HG02981 (cell line): ENCODE data around the gene MARCO.
"Not testable (repeated sequence)": the region's sequence is repeated elsewhere in the genome, so short reads cannot be mapped to it uniquely, and the experiment has no call there.

Experiments used
- ATAC-seq: cut with Tn5 transposase; IDR thresholded peaks from one replicate; pipeline ENCODE4 v1.9.1; 2021; ENCODE audit warnings: mild to moderate bottlenecking, moderate library complexity; ENCODE audit not compliant: unreplicated experiment

The MARCO gene

DNA sequence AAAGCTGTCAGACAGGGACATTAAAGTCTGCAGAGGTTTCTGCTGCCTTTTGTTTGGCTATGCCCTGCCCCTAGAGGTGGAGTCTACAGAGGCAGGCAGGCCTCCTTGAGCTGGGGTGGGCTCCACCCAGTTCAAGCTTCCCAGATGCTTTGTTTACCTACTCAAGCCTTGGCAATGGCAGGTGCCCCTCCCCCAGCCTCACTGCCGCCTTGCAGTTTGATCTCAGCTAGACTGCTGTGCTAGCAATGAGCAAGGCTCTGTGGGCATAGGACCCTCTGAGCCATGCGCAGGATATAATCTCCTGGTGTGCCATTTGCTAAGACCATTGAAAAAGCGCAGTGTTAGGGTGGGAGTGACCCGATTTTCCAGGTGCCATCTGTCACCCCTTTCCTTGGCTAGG lies 61.9 kb downstream of the MARCO start:
- not testable (repeated sequence) for ATAC-seq

DNA sequence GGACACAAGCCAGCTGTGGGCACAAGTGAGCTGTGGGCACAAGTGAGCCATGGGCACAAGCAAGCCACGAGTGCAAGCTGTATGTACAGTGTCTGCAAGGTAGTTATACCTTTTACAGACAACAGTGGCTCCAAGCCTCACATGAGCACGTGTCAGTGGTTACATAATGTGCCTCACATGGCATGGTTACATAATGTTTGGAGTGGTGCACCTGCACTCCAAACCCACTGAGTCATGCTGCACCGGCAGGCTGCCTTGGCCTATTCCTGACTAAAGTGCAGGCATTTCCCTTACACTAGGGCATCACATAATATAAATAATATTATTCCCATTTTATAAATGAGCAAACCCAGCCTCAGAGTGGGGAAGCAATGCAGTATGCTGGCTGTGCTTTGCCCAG lies 62.6 kb downstream of the MARCO start:
- ATAC-seq, result no peak

DNA sequence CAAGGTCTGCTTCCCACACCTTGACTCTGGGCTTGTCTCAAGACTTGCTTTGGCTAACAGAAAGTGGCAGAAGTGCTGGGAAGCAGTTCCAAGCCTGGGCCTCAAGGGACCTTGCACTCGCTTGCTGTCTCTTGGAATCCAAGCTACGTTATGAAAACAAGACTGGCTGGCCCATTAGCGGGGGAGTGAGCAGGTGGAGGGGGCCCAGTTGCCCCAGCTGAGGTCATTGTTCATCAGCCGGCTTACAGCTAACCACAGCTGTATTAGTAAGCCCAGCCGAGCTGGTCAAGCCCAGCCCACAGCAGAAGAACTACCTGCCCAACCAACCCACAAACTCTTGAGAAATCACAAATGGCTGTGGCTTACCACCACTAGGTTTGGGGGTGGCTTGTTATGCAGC lies 63.1 kb downstream of the MARCO start:
- ATAC-seq, result no peak

DNA sequence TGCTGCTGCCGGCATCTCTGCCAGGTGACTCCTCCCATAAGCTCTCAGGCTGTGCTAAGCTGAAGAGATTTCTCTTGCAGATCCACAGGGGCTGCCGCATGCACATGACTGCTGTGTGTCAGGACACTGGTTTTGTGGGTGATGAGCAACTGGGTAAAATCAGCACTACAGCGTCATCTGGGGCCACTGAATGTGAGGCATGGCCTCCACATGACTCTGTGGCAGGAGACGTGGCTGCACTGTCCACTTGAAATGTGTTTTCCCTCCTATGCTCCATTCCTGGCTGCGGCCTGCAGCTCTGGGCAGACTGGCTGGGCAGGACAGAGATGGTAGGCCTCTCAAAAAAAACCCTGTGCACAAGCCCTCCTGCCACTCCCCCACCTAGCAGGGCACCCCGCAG lies 63.6 kb downstream of the MARCO start:
- no peak for ATAC-seq

DNA sequence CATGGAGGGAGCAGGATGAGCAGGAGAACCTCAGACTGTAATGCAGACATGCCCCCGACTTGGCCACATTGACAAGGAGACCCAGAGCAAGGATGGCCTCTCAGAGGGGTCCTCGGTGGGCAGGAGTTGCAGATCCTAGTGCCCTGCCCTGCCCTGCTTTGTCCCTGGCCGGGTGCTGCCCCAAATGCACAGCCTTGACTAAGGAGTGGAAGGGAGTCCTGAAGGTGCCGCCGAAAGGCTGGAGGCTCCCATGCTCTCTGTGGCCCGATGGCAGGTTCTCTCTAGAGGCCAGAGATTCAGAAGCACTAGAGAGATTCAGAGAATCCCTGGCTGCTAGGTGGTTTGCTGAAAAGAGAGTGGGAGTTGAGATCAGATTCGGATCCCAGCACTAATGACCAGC lies 64.4 kb downstream of the MARCO start:
- no peak for ATAC-seq

DNA sequence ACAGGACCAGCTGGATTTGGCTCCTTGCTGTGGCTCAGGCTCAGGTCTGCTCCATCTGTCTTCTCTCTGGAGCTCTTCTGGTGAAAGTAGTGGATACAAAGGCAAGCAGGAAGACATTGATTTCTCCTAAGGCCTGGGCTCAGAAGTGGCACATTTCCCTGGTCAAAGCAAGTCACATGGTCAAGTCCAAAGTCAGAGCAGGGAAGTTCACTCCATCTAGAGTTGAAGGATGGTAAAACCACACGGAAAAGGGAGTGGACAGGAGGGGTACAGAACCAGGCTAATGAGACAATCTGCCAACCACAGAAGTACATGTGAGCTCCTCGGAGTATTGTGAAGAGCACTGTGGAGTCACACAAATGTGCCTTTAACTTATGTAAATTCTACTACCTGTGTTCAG lies 66.1 kb downstream of the MARCO start:
- ATAC-seq, result no peak

DNA sequence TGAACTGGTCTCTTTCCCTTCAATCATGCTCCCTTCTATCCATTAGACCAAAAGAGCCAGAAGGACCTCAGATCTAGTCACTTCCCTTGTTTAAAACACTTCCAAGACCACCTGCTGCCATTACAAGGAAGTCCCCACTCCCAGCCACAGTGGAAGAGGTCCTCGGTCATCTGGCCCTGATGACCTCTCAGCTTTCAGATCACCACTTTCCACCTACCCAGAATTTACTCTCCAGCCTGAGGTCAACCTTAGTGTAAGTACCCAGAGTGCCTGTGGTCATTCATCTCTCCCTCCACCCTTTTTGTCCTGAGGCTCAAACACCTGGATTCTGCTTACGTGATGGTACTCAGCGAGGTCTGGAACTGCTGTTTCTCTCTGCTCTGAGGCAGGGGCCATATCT lies 67.1 kb downstream of the MARCO start:
- no peak for ATAC-seq

DNA sequence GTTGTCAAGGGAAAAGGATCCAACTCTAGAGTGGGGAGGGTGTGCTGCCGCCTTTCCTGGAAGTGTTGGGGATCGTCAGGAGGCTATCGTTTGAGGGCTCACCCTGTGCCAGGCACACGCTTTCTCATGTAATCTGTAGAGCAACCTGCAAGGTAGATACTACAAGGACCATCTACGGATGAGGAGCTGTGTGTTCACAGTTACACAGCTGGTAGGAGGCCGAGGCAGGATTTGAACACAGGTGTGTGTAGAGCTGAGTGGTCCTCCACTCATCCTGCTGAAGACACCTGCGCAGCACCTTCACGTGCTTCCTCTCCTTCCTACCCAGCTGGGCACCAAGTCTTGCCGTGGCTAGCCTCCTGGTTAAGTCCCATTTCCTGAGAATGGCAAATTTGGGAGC lies 68.3 kb downstream of the MARCO start:
- ATAC-seq, result no peak

DNA sequence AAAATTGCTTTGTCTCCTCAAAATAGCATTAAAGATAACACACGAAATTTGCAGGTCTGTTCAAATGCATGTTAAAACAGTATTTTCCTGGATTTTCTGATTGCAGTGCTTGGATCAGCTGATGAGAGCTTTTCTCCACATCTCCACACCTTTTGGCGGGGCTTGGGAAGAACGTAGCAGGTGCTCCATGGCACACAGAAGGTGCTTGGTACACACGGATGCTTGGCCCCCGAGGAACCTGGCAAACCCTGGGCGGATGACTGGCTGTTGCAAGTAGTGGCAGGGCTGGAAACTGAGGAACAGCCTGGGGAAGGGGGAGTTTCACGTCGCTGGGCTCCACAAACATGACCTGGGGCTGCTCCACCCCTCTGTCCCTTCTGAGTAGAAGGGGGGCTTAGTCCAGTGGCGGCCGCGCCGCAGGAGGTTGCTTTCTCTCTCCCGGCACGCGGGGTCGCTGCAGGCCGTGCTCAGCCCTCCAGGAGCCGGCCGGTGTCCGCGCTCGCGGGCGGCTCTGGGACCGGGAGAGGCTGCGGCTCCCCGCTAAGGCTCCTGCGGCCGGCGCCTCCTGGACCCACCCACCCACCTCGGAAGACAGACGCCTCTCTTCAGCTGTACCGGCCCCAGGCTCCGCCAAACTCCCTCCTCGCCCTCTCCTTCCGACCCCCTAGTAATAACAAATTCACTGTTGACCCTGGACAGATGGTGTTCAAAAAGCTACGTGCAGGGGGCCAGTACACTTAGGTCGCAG lies 69.3 kb downstream of the MARCO start:
- ATAC-seq, result no peak

DNA sequence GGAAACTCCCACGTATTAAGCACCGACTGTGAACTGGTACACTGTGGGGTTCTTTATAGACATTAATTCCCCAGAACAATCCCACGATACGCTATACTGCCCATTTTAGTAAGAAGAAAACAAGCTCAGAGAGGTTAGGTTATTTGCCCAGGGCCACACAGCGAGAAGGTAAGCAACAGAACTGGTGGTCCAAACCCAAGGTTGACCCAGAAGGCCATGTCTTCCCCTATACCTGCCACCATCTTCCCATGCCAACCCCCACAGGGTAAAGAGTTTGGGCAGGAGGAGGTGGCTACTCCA lies 69.9 kb downstream of the MARCO start:
- ATAC-seq, result no peak

DNA sequence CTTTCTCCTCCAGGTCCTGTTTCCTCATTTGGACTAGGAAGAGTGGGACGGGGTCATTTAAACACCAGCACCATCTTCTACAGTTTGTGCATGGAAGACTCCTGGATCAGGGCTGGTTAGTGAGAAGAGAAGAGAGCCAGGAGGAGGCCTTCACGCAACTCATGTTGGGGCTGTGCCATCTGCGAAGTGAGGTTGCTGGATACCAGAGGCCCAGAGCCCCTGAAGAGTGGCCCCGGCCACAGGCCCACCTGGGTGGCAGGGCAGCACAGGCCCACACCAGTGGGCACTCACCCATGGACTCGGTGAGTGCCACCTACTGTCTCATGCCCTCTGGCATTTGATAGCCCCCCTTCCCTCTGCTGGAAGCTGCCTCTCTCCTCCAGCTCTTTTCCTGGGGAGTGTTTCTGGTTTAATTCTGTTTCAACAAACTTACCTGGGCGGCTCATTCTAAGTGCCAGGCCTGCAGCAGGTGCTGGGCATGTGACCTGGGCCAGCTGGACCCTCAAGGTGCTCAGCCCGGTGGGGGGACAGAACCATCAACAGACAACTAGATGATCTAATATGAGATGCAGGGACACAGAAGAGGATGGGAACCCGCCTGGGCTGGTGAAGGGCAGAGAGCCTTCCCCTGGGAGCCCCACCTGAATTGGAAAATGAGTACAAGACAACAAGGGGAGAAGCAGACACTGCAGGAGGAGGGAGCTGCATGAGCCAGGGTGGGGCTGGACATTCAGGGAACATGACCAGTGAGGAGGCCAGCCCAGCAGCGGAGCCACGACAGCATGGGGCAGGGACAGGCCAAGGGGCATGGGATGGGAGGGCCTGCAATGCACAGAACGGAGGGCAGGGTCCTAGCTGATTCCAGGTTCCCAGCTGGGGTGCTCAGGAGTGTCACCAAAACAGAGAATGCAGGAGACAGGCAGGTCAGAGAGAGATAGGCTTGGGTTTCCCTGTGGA lies 70.6 kb downstream of the MARCO start:
- ATAC-seq, result no peak

DNA sequence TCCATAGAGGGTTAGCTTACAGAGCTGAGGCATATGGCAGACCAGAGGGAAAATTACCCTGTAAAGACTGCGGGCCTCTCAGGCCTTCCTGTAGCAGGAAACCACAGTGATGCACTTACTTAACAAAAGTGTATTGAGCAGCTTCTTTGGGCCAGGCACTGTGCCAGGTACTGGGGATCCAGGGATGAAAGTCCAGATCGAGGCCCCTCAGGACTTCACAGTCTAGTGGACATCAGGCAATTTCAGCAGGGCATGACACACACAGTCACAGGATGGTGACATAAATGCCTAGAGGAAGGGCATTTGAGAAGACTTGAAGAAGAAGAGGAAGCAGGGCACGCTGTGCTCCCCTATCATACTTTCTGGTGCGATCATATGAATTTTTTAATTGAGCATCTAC lies 71.7 kb downstream of the MARCO start:
- no peak for ATAC-seq

DNA sequence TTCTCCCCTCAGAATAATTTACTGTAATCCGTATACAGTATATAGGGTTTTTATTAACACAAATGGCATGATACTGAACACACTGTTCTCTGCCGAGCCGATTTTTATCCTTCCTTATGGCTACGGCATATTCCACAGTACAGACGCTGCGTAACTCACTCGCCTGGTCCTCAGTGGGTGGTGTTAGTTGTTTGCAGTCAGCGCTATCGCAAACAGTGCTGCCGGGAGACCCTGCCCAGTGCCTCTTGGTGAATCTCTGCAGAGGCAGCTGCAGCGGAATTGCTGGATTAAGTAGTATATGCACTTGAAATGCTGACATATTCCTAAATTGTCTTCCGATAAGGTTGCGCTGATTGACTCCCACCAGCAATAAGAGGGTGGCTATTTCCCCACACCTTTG lies 73.9 kb downstream of the MARCO start:
- no peak for ATAC-seq

DNA sequence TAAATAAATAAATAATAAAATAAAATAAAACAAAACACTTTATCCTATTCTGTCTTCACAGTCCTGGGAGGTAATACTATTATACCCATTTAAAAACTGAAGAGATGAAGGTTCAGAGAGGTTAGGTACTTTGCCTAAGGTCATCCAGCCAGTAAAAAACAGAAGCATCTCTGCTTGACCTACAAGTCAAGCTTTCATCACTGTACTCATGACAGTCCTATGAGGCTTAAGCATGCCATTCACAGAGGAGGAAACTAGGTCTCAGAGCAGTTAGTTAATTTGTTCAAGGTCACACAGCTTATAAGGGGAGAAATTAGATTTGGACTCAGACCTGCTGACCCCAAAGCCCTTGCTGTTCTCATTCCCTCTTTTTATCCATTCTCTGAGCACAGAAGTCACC lies 77.5 kb downstream of the MARCO start:
- ATAC-seq, result no peak

DNA sequence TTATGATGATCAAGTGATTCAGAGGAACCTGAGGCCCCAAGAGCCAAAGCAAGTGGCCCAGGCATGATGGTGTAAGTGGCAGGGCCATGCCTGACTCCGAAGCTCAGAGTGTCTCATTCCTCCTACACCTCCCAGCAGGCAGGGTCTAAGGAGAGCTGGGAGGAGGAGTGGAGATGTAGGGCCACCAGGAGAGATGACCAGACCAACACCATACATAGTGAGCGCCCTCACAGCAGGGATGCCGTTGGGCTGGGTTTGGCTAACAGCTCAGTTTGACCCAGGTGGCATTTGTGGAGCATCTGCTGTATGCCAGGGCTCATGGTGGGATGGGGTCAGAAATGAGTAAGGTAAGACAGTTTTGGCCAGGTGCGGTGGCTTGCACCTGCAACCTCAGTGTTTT lies 80.7 kb downstream of the MARCO start:
- ATAC-seq, result no peak

DNA sequence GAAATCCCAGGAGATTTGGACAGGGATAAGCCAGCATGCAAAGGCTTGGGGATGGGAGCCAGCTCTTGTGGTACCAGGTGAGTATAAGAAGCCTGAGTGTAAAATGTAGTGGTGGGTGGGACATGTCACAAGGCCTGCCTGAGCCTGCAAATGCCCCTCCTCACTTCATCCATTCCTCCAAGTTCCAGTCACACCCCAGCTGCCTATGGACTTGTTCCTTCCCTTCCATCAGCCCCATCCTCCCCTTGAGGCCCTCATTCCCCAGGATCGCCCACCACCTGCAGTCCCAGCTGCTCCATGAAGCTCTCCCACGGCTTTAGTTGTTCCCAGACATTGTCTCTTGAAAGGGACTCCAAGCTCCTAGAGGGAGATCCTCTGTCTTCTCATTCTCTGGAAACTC lies 81.5 kb downstream of the MARCO start:
- no peak for ATAC-seq

DNA sequence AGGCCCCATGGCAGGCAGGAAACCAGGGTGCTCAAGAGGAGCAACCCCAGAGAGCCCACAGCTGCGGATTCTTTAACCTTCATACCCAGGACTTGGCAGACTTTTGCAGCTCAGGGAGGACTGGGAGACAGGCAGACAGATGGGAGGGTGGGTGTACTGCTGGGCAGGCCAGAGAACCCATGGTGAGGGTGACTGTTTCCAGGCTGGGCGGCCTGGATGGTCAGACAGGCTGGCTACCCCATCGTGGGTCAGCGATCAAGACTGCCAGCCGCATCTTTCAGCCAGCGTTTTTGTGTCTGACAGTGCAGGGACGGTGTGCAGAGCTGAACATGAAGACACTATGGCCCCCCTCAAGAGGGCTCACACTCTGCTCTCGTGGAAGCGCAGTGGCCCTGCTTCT lies 82.2 kb downstream of the MARCO start:
- no peak for ATAC-seq

DNA sequence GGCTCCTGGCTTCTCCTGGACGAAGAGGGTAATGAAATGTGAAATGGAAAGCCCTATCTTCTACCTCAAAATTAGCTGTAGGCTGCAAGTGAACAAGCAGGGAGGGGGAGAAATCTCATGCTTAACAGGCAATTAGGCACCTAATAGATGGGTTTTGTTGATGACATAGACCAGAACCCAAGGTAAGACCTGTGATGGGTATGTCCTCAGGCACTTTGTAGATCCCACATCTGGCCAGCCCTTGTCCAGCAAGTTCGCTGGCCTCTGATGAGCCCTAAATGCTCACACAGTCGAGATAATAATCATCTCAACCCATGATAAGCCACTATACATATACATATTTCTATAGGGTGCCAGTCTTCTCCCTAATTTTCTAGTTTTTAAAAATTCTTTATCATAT lies 82.6 kb downstream of the MARCO start:
- ATAC-seq, result no peak

DNA sequence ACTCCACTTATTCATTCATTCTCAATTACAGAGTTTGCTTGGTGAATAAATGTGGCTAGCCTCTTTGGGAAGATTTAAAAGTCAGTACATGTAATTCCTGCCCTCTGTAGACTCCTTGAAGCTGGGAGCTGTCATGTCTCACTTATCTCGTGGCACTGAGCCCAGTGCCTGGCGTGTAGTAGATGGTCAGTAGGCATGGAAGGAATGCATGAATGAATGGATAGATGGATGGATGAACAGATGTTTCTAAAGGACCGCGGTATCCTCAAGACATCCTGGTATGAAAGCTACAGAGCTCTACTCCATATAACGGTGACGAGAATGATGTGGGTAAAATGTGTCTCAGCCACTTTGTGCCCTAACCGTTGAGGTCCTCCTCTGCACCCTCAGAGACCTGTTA lies 83.0 kb downstream of the MARCO start:
- no peak for ATAC-seq

DNA sequence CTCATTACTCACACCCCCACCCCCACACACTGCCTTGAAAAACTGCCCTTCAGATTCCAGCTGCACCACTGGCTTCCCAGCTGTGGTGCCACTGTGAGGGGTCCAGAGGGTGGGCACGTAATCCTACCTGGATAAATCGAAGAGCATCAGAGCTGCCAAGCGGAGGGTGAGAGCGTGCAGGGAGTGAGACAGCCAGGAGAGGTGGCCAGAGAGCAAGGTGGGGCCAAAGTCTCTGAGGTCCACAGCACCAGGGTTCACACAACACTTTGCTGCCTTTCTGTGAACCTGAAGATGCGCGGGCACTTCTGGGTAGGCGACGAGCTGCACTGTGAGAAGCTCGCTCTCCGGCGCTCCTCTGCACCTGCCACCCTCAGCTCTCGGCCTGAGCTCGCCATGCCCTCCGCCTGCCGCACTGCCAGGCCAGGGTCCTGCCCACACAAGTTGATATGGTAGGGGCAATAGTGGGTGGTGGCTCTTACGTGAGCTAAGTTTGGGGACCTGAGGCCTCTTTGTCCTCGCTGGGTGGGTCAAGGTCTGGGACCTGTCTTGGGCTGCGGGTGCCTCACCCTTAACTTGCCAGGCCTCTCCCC lies 83.9 kb downstream of the MARCO start:
- no peak for ATAC-seq

DNA sequence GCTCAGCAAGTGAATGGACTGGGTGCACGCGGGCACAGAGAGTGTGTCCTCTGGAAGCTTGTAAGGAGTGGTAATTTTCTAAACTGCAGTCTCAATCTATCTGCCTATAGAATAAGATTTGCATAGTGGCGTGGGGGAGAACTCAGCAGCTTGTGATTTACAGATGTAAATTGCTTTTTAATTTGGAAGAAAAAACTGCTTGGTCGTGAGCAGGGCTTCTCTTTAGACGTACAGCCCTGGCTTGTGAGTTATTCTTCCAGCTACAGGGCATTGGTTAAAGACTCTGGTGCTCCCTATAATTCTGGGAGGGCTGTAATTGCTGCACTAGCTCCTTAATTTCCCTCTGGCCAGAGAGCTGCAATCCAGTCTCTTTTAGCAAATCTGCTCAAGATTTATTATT lies 84.9 kb downstream of the MARCO start:
- no peak for ATAC-seq
